H9 (cell line): ENCODE measurements around the gene RASA3. TPM values are rescaled to one million over a fixed set of nuclear protein-coding genes. Genes with fewer than 3 reads are reported as not detected.

Source experiments
- DNase-seq: peaks from one replicate; pipeline ENCODE4 v3.0.0-alpha.2; 2017
- H2AFZ ChIP-seq: one replicate; pipeline ENCODE4 v1.6.1; 2013; ENCODE audit warnings: mild to moderate bottlenecking, low read length, control low read depth, moderate library complexity
- H2AK5ac ChIP-seq: 2 replicates; pipeline ENCODE4 v1.6.1; 2013; ENCODE audit warnings: low read length, control low read depth, mixed read lengths; ENCODE audit not compliant: insufficient read length
- H2BK120ac ChIP-seq: one replicate; pipeline ENCODE4 v1.6.1; 2013; ENCODE audit warnings: low read depth, mild to moderate bottlenecking, low read length, control low read depth, inconsistent platforms; ENCODE audit not compliant: poor library complexity, severe bottlenecking
- H2BK12ac ChIP-seq: 2 replicates; pipeline ENCODE4 v1.6.1; 2013; ENCODE audit warnings: low read length, control low read depth, mixed read lengths, low read depth; ENCODE audit not compliant: insufficient read length
- H2BK15ac ChIP-seq: 2 replicates; pipeline ENCODE4 v1.6.1; 2013; ENCODE audit warnings: low read depth, low read length, control low read depth
- H2BK20ac ChIP-seq: one replicate; pipeline ENCODE4 v1.6.1; 2013; ENCODE audit warnings: low read depth, mild to moderate bottlenecking, low read length, control low read depth, inconsistent platforms; ENCODE audit not compliant: poor library complexity, severe bottlenecking
- H2BK5ac ChIP-seq: 2 replicates; pipeline ENCODE4 v1.6.1; 2013; ENCODE audit warnings: low read length, control low read depth, mixed read lengths; ENCODE audit not compliant: insufficient read length
- H3K14ac ChIP-seq: 2 replicates; pipeline ENCODE4 v1.6.1; 2013; ENCODE audit warnings: low read length, control low read depth; ENCODE audit not compliant: insufficient read depth
- H3K18ac ChIP-seq: 2 replicates; pipeline ENCODE4 v1.6.1; 2013; ENCODE audit warnings: low read depth, mild to moderate bottlenecking, mixed read lengths, low read length, control low read depth; ENCODE audit not compliant: insufficient read length
- H3K23ac ChIP-seq: 2 replicates; pipeline ENCODE4 v1.6.1; 2013; ENCODE audit warnings: low read length, control low read depth, mixed read lengths, low read depth; ENCODE audit not compliant: insufficient read length
- H3K23me2 ChIP-seq: 2 replicates; pipeline ENCODE4 v1.6.1; 2013; ENCODE audit warnings: low read depth, mild to moderate bottlenecking, mixed read lengths, low read length, control low read depth; ENCODE audit not compliant: insufficient read length, poor library complexity, severe bottlenecking
- H3K27ac ChIP-seq: 2 replicates; pipeline ENCODE4 v1.5.1; 2013; ENCODE audit warnings: low read length, control low read depth, mixed read lengths, low read depth; ENCODE audit not compliant: insufficient read length
- H3K27me3 ChIP-seq: 2 replicates; pipeline ENCODE4 v1.6.1; 2013; ENCODE audit warnings: low read length, control low read depth, inconsistent platforms; ENCODE audit not compliant: insufficient read depth
- H3K4ac ChIP-seq: 2 replicates; pipeline ENCODE4 v1.6.1; 2013; ENCODE audit warnings: low read depth, mild to moderate bottlenecking, control low read depth, inconsistent platforms, low read length, moderate library complexity
- H3K4me1 ChIP-seq: 2 replicates; pipeline ENCODE4 v1.6.1; 2013; ENCODE audit warnings: low read length, control low read depth, inconsistent platforms; ENCODE audit not compliant: insufficient read depth
- H3K4me2 ChIP-seq: 2 replicates; pipeline ENCODE4 v1.6.1; 2013; ENCODE audit warnings: low read length, control low read depth, mixed read lengths; ENCODE audit not compliant: insufficient read length, insufficient read depth
- H3K56ac ChIP-seq: 2 replicates; pipeline ENCODE4 v1.6.1; 2013; ENCODE audit warnings: low read depth, mild to moderate bottlenecking, mixed read lengths, low read length, control low read depth; ENCODE audit not compliant: insufficient read length
- H3K79me1 ChIP-seq: 2 replicates; pipeline ENCODE4 v1.6.1; 2013; ENCODE audit warnings: low read depth, mild to moderate bottlenecking, moderate library complexity, low read length, control low read depth, inconsistent platforms; ENCODE audit not compliant: insufficient read depth, poor library complexity, severe bottlenecking
- H3K79me2 ChIP-seq: 2 replicates; pipeline ENCODE4 v1.6.1; 2013; ENCODE audit warnings: low read length, control low read depth, inconsistent platforms; ENCODE audit not compliant: insufficient read depth
- H3K9ac ChIP-seq: 2 replicates; pipeline ENCODE4 v1.6.1; 2013; ENCODE audit warnings: low read length, control low read depth, mixed read lengths; ENCODE audit not compliant: insufficient read length; ENCODE audit errors: extremely low read depth
- H3K9me3 ChIP-seq: one replicate; pipeline ENCODE4 v1.6.1; 2013; ENCODE audit warnings: low read depth, low read length, inconsistent platforms; ENCODE audit not compliant: control insufficient read depth
- H3T11ph ChIP-seq: one replicate; pipeline ENCODE4 v1.6.1; 2013; ENCODE audit warnings: mild to moderate bottlenecking, low read length, control low read depth, inconsistent platforms
- H4K20me1 ChIP-seq: one replicate; pipeline ENCODE4 v1.6.1; 2013; ENCODE audit not compliant: control insufficient read depth, insufficient read length, insufficient read depth
- H4K5ac ChIP-seq: 2 replicates; pipeline ENCODE4 v1.6.1; 2013; ENCODE audit warnings: low read depth, mild to moderate bottlenecking, mixed read lengths, low read length, control low read depth; ENCODE audit not compliant: insufficient read length
- H4K8ac ChIP-seq: replicated peaks from 2 replicates; pipeline ENCODE4 v1.6.1; 2013; ENCODE audit warnings: low read length, control low read depth, mixed read lengths, low read depth; ENCODE audit not compliant: insufficient read length
- H4K91ac ChIP-seq: 2 replicates; pipeline ENCODE4 v1.6.1; 2013; ENCODE audit warnings: low read depth, mild to moderate bottlenecking, moderate library complexity, mixed read lengths, low read length, control low read depth; ENCODE audit not compliant: insufficient read length
- H3K27ac Mint-ChIP-seq, 3 experiments: 2 replicates in 2 of 3; 3 replicates in 1 of 3; pipeline ENCODE4 v1.8.0; 2020 to 2021; ENCODE audit warnings: mixed read lengths in 3 of 3, mild to moderate bottlenecking in 1 of 3, moderate library complexity in 1 of 3
- H3K27me3 Mint-ChIP-seq: 2 replicates; pipeline ENCODE4 v1.8.0; 2021; ENCODE audit warnings: low read depth, mild to moderate bottlenecking, moderate library complexity, mixed read lengths
- H3K36me3 Mint-ChIP-seq, 3 experiments: 2 replicates in 2 of 3; 3 replicates in 1 of 3; pipeline ENCODE4 v1.8.0; 2020 to 2021; ENCODE audit warnings: low read depth in 3 of 3, mixed read lengths in 3 of 3; ENCODE audit not compliant: insufficient read depth in 1 of 3
- H3K4me1 Mint-ChIP-seq, 2 experiments: 2 replicates each; pipeline ENCODE4 v1.8.0; 2020; ENCODE audit warnings: mixed read lengths in 2 of 2
- H3K4me3 Mint-ChIP-seq, 2 experiments: 2 replicates in 1 of 2; 3 replicates in 1 of 2; pipeline ENCODE4 v1.8.0; 2020 to 2021; ENCODE audit warnings: mild to moderate bottlenecking in 2 of 2, mixed read lengths in 2 of 2, moderate library complexity in 1 of 2
- H3K9me3 Mint-ChIP-seq, 2 experiments: 2 replicates in 1 of 2; 3 replicates in 1 of 2; pipeline ENCODE4 v1.8.0; 2020; ENCODE audit warnings: mild to moderate bottlenecking in 2 of 2, mixed read lengths in 2 of 2, moderate library complexity in 1 of 2
- WGBS: extraction: QIAGEN DNeasy Blood & Tissue Kit; methylation state at CpG from one replicate; pipeline ENCODE4 v1.1.7; 2013; ENCODE audit warnings: missing lambda C conversion rate, low lambda C conversion rate, mixed read lengths; ENCODE audit not compliant: insufficient read length; ENCODE audit errors: extremely low coverage; 5-methylcytosine and 5-hydroxymethylcytosine counted together
- total RNA-seq: library from RNA; stranded (reverse); gene quantifications from 2 replicates; pipeline ENCODE4 v1.2.1, GENCODE V29; 2021
- TF ChIP-seq, protein P1 (sequence below): fragments of 200-600 bp; sonication (generic); conservative IDR thresholded peaks from 3 replicates; pipeline ENCODE4 v1.8.0; 2021; ENCODE audit warnings: antibody characterized with exemption, mild to moderate bottlenecking

The RASA3 gene
- total RNA-seq, 1 experiment from 2014 or later = 12.3 TPM

DNA sequence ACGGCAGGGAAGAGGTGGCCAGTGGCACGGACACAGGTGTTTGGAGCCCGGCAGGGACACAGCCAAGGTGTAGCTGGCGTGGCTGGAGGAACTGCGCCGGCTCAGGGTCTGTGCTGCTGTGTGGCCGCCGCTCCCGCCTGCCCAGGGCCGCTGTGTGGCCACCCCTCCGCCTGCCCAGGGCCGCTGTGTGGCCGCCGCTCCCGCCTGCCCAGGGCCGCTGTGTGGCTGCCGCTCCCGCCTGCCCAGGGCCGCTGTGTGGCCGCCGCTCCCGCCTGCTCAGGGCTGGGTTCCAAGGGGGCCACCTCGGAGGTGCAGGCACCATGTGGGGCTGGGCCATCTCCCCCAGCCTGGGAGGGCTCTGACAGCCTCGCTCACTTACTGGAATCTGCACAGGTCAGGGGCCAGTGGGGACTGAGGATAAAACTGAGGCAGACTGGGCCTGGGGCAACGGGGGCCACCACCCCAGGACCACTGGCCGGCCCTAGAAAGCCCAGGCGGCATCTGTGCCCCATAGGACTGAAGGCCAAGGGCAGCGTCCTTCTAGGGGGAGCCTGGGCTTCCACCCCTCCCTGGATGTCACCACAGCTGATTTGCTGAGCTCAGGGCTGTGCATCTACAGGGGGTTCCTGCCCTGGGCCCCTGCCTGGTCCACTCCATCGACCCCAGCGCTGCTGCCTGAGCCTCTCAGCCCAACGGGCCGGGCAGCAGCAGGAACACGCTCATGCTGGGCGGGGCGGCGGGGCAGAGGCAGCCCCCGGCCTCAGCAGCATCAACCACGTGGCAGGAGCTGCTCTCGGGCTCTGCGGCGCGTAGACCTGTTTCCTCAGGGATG, 180.1 kb downstream of the RASA3 start:
- Histone ChIP-seq H3K9me3 (no peaks in the 10 kb centered on the region), H3K14ac (no peak overlapping the region), H2BK120ac (no peak overlapping the region), H2AFZ (no peak overlapping the region), H2BK5ac (no peak overlapping the region), H4K8ac (no peak overlapping the region), H2BK20ac (no peak overlapping the region), H3K79me1 (no peaks in the 10 kb centered on the region), H3K4me1 (no peaks in the 10 kb centered on the region), H3K18ac (no peak overlapping the region), H3K27ac (no peak overlapping the region), H3K79me2 (no peaks in the 10 kb centered on the region), H3K56ac (no peak overlapping the region), H2BK15ac (no peak overlapping the region; the same call in 1 of the 2 replicates), H4K91ac (no peak overlapping the region), H3K23me2 (no peaks in the 10 kb centered on the region), H4K20me1 (no peaks in the 10 kb centered on the region), H3T11ph (no peak overlapping the region), H2BK12ac (no peak overlapping the region), H4K5ac (no peak overlapping the region), H3K4ac (no peak overlapping the region), H3K27me3 (no peaks in the 10 kb centered on the region), H3K4me2 (no peak overlapping the region), H3K9ac (no peak overlapping the region), H2AK5ac (no peak overlapping the region), H3K23ac (no peak overlapping the region)
- Mint-ChIP-seq H3K4me3 (no peak overlapping the region), H3K36me3 (peaks cover 0 to 17% (median 6%) of the 10 kb centered on the region in 3 experiments; a peak in 5 of 7 replicates), H3K27ac (no peak overlapping the region; a peak in 1 of 7 replicates), H3K9me3 (peaks cover 23 to 25% of the 10 kb centered on the region in 2 experiments), H3K27me3 (peaks cover 13% of the 10 kb centered on the region), H3K4me1 (peaks cover 0 to 5% of the 10 kb centered on the region in 2 experiments; a peak in 2 of 4 replicates)
- DNase-seq = no peak
- TF ChIP-seq, protein P1, sequence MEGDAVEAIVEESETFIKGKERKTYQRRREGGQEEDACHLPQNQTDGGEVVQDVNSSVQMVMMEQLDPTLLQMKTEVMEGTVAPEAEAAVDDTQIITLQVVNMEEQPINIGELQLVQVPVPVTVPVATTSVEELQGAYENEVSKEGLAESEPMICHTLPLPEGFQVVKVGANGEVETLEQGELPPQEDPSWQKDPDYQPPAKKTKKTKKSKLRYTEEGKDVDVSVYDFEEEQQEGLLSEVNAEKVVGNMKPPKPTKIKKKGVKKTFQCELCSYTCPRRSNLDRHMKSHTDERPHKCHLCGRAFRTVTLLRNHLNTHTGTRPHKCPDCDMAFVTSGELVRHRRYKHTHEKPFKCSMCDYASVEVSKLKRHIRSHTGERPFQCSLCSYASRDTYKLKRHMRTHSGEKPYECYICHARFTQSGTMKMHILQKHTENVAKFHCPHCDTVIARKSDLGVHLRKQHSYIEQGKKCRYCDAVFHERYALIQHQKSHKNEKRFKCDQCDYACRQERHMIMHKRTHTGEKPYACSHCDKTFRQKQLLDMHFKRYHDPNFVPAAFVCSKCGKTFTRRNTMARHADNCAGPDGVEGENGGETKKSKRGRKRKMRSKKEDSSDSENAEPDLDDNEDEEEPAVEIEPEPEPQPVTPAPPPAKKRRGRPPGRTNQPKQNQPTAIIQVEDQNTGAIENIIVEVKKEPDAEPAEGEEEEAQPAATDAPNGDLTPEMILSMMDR = no peak
- WGBS = no CpG with 5 or more reads among the region's 42 CpGs
